ENCODE data around the gene GPR137. TPM values are rescaled to one million over a fixed set of nuclear protein-coding genes. Genes with fewer than 3 reads are reported as not detected.

Gene GPR137
- total and polyA plus RNA-seq, 4 donors = 7.1 to 100 (median 56.2) TPM

DNA sequence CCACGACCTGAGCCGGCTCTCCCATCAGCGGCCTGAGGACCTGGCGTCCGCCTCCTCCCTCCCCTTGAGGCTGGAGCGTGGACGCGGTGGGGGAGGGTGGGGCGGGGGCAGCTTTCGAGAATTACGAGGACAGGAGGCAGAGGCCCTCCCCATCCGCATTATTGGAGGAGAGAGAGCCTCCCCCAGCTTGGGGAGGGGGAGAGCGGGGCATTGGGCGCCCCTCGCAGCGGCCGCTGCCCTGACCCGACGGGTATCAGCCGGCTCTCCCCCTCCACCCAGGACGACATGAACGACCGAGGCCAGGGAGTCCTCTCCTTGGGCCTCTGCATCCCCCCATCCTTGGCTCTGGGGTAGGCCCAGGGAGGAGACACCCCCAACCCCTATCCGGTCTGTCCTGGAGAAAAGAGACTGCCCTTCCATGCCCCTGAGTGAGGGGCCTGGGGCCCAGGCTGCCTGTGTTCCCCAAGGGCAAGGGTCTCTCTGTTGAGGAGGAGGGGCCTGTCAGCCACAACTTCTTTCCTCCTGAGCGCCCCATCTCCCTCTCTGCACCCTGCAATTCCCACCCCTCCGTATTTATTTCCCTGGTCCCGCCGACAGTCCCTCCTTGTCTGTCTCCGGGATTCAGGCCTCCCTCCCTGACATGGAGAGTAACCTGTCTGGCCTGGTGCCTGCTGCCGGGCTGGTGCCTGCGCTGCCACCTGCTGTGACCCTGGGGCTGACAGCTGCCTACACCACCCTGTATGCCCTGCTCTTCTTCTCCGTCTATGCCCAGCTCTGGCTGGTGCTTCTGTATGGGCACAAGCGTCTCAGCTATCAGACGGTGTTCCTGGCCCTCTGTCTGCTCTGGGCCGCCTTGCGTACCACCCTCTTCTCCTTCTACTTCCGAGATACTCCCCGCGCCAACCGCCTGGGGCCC lies 495 bp downstream of the GPR137 start:
- WGBS (ENCODE audit: insufficient coverage) = 30% methylated on average over 29 of the region's 40 CpGs
- H3K4me1 ChIP-seq (ENCODE audit: control insufficient read depth, insufficient read depth, low read length) = peaks cover 48% of the 10 kb centered on the region
- H3K9me3 ChIP-seq (ENCODE audit: control insufficient read depth, insufficient read depth, low read length) = no peaks in the 10 kb centered on the region
- peak overlapping the region; percentile 69 for H3K27ac ChIP-seq (ENCODE audit: low read depth, low read length)
- no peak for DNase-seq (ENCODE audit: low read depth in 4 of 6, low spot score in 6 of 6)
- H3K36me3 ChIP-seq (ENCODE audit: control insufficient read depth, insufficient read depth, low read length) = peaks cover 57% of the 10 kb centered on the region
- peak overlapping the region; percentile 74 for H3K4me3 ChIP-seq (ENCODE audit: low read depth, low read length)
- H3K27me3 ChIP-seq (ENCODE audit: control insufficient read depth, insufficient read depth, low read length) = peaks cover 11% of the 10 kb centered on the region

DNA sequence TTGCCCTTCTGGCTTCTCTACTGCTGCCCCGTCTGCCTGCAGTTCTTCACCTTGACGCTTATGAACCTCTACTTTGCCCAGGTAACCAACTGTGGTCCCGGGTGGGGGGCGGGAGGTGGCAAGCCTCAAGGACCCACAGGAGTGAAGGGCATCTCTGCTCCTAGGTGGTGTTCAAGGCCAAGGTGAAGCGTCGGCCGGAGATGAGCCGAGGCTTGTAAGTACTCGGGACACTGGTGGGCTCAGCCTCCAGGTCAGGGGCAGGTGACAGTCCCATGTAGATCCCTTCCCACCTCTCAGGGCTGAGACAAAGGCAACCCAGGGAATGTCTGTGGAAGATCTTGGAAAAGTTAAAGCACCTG lies 1.1 kb downstream of the GPR137 start:
- no peaks in the 10 kb centered on the region for H3K9me3 ChIP-seq (ENCODE audit: control insufficient read depth, insufficient read depth, low read length)
- H3K27ac ChIP-seq (ENCODE audit: low read depth, low read length) = no peak overlapping the region
- DNase-seq (ENCODE audit: low read depth in 4 of 6, low spot score in 6 of 6) = no peak
- peaks cover 14% of the 10 kb centered on the region for H3K27me3 ChIP-seq (ENCODE audit: control insufficient read depth, insufficient read depth, low read length)
- H3K4me1 ChIP-seq (ENCODE audit: control insufficient read depth, insufficient read depth, low read length) = peaks cover 50% of the 10 kb centered on the region
- no peak overlapping the region for H3K4me3 ChIP-seq (ENCODE audit: low read depth, low read length)
- WGBS (ENCODE audit: insufficient coverage) = 88% methylated on average over 9 of the region's 9 CpGs
- H3K36me3 ChIP-seq (ENCODE audit: control insufficient read depth, insufficient read depth, low read length) = peaks cover 51% of the 10 kb centered on the region

DNA sequence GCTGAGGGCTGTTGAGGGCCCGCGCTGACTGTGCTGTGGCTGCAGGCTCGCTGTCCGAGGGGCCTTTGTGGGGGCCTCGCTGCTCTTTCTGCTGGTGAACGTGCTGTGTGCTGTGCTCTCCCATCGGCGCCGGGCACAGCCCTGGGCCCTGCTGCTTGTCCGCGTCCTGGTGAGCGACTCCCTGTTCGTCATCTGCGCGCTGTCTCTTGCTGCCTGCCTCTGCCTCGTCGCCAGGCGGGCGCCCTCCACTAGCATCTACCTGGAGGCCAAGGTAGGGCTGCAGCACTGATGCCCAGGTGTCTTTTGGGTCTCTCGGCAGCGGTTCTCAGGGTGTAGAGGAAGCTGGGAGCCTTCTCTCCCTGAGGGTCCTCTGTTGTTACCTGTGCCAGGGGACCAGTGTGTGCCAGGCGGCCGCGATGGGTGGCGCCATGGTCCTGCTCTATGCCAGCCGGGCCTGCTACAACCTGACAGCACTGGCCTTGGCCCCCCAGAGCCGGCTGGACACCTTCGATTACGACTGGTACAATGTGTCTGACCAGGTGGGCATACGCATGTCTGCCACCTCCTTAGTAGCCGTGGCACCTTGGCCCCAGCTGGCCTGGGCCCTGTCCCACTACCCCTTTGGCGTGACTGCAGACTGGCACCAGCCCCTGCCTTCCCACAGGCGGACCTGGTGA lies 2.2 kb downstream of the GPR137 start:
- peaks cover 19% of the 10 kb centered on the region for H3K27me3 ChIP-seq (ENCODE audit: control insufficient read depth, insufficient read depth, low read length)
- DNase-seq (ENCODE audit: low read depth in 4 of 6, low spot score in 6 of 6) = no peak
- H3K4me1 ChIP-seq (ENCODE audit: control insufficient read depth, insufficient read depth, low read length) = peaks cover 56% of the 10 kb centered on the region
- no peak overlapping the region for H3K4me3 ChIP-seq (ENCODE audit: low read depth, low read length)
- peaks cover 41% of the 10 kb centered on the region for H3K36me3 ChIP-seq (ENCODE audit: control insufficient read depth, insufficient read depth, low read length)
- H3K9me3 ChIP-seq (ENCODE audit: control insufficient read depth, insufficient read depth, low read length) = no peaks in the 10 kb centered on the region
- 96% methylated on average over 33 of the region's 33 CpGs for WGBS (ENCODE audit: insufficient coverage)
- no peak overlapping the region for H3K27ac ChIP-seq (ENCODE audit: low read depth, low read length)

DNA sequence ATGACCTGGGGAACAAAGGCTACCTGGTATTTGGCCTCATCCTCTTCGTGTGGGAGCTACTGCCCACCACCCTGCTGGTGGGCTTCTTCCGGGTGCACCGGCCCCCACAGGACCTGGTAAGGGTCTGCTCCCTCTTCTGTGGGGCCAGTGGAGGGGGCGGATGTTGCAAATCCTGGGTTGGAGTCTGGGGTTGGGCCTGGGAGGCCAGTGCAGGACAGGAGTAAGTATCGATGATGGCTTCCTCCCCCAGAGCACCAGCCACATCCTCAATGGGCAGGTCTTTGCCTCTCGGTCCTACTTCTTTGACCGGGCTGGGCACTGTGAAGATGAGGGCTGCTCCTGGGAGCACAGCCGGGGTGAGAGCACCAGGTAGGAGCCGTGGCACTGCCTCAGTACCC lies 2.7 kb downstream of the GPR137 start:
- H3K27me3 ChIP-seq (ENCODE audit: control insufficient read depth, insufficient read depth, low read length) = peaks cover 25% of the 10 kb centered on the region
- H3K9me3 ChIP-seq (ENCODE audit: control insufficient read depth, insufficient read depth, low read length) = no peaks in the 10 kb centered on the region
- DNase-seq (ENCODE audit: low read depth in 4 of 6, low spot score in 6 of 6) = no peak
- peaks cover 37% of the 10 kb centered on the region for H3K36me3 ChIP-seq (ENCODE audit: control insufficient read depth, insufficient read depth, low read length)
- WGBS (ENCODE audit: insufficient coverage) = 82% methylated on average over 9 of the region's 9 CpGs
- no peak overlapping the region for H3K27ac ChIP-seq (ENCODE audit: low read depth, low read length)
- H3K4me1 ChIP-seq (ENCODE audit: control insufficient read depth, insufficient read depth, low read length) = peaks cover 57% of the 10 kb centered on the region
- no peak overlapping the region for H3K4me3 ChIP-seq (ENCODE audit: low read depth, low read length)

DNA sequence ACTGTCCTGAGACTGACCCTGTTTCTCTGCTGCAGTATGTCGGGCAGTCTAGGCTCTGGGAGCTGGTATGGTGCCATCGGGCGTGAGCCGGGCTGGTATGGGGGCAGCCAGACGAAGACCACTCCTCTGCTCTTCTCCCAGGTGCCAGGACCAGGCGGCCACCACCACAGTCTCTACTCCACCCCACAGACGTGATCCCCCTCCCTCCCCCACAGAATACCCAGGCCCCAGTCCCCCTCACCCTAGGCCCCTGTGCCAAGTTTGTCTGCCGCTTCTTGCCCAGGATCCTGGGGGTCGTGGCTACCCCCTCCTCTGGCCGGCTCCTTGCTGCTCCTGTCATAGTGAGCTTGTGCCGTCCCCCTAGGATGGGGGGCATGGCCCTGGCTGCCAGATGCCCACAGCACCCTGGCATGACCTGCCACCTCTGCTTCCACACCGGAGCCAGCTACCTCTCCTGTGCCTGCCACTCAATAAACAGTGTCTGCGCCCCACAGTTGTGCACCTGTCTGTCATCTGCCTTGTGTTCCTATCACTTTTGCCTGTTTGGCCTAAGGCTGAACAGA lies 3.4 kb downstream of the GPR137 start:
- Histone ChIP-seq H3K9me3 (ENCODE audit: control insufficient read depth, insufficient read depth, low read length) (no peaks in the 10 kb centered on the region), H3K4me1 (ENCODE audit: control insufficient read depth, insufficient read depth, low read length) (peaks cover 53% of the 10 kb centered on the region), H3K27me3 (ENCODE audit: control insufficient read depth, insufficient read depth, low read length) (peaks cover 29% of the 10 kb centered on the region), H3K27ac (ENCODE audit: low read depth, low read length) (no peak overlapping the region), H3K4me3 (ENCODE audit: low read depth, low read length) (no peak overlapping the region), H3K36me3 (ENCODE audit: control insufficient read depth, insufficient read depth, low read length) (peaks cover 33% of the 10 kb centered on the region)
- no peak for DNase-seq (ENCODE audit: low read depth in 4 of 6, low spot score in 6 of 6)
- WGBS (ENCODE audit: insufficient coverage) = 91% methylated on average over 13 of the region's 13 CpGs

DNA sequence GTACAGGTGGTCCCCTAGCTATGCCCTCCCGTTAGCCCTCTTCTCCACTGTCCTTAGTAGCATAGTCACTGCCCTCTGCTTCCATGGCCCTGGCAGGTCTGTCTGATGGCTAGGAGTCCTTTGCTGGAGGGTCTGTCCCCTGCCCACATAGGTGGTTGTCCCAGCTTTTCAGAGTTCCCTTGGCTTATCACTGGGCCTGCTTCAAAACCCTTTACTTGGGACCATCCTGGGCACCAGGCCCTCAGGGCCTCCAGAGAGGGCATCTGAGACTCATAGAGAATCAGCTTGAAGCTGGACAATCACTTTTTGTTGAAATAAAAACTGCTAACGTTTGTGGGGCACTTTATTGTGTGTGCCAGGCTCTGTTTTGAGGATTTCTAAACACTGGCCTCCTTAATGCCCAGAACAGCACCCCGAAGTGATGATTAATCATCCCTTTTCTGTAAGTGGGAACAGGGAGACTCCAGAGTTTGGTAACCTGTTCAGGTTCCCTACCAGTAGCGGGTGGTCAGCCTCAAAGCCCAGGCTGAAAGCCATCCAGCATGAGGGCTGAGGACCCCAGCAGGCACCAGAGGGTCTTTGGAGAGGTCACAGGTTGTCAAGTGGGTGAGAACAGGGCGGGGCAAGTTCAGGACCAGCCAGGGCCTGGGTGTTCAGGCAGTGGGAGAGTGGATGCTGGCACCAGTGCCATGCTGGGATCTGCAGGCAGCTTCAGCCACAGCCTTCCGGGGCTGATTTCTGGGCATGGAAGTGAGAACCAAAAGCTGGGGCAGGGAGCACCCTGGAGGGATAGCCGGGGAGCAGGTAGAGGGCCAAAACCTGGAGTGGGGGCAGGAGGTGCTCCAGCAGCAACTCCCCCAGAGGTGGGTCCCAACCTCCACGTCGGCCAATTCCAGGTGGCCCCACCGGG lies 5.0 kb downstream of the GPR137 start:
- Histone ChIP-seq H3K4me3 (ENCODE audit: low read depth, low read length) (peak overlapping the region; percentile 18), H3K27me3 (ENCODE audit: control insufficient read depth, insufficient read depth, low read length) (peaks cover 38% of the 10 kb centered on the region), H3K4me1 (ENCODE audit: control insufficient read depth, insufficient read depth, low read length) (peaks cover 59% of the 10 kb centered on the region), H3K36me3 (ENCODE audit: control insufficient read depth, insufficient read depth, low read length) (peaks cover 33% of the 10 kb centered on the region), H3K9me3 (ENCODE audit: control insufficient read depth, insufficient read depth, low read length) (no peaks in the 10 kb centered on the region), H3K27ac (ENCODE audit: low read depth, low read length) (no peak overlapping the region)
- WGBS (ENCODE audit: insufficient coverage) = 34% methylated on average over 9 of the region's 10 CpGs
- no peak for DNase-seq (ENCODE audit: low read depth in 4 of 6, low spot score in 6 of 6)

DNA sequence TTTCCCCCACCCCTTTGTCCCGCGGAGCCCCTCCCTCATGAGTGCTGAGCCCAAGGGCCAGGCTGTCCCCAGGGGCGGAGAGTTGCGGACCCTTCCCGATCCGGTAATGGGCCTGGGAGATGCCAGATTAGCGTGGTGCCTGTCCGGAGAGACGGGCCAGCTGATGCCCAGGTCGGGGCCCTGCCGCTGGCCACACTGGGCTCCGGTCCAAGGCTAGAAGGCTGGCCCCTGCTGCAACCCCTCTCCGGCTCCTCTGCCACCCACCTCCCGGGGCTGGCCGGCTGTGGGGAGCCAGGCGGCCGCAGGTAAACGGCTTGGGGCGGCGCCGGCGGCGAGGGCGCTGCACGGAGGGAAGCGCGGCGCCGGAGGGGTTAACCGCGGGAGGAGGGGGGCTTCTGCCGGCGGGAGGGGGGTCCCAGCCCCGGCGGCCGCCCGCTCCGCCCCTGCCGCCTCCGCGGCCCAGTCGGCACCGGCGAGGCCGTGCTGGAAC lies 5.7 kb downstream of the GPR137 start, which contains the start of gene KCNK4:
KCNK4 (plus strand) TSS at position 41 of the 490 bp plus-strand sequence. CDS start 1,717 bp downstream, outside the sequence.
- Histone ChIP-seq H3K27me3 (ENCODE audit: control insufficient read depth, insufficient read depth, low read length) (peaks cover 45% of the 10 kb centered on the region), H3K4me1 (ENCODE audit: control insufficient read depth, insufficient read depth, low read length) (peaks cover 53% of the 10 kb centered on the region), H3K9me3 (ENCODE audit: control insufficient read depth, insufficient read depth, low read length) (no peaks in the 10 kb centered on the region), H3K36me3 (ENCODE audit: control insufficient read depth, insufficient read depth, low read length) (peaks cover 33% of the 10 kb centered on the region), H3K27ac (ENCODE audit: low read depth, low read length) (no peak within 1 kb of the TSS), H3K4me3 (ENCODE audit: low read depth, low read length) (peak within 1 kb of the TSS; percentile 18)
- peak in 1 of 6 donors; percentile 23 for DNase-seq (ENCODE audit: low read depth in 4 of 6, low spot score in 6 of 6)
- under 1% methylated on average over 43 of the region's 45 CpGs for WGBS (ENCODE audit: insufficient coverage)

DNA sequence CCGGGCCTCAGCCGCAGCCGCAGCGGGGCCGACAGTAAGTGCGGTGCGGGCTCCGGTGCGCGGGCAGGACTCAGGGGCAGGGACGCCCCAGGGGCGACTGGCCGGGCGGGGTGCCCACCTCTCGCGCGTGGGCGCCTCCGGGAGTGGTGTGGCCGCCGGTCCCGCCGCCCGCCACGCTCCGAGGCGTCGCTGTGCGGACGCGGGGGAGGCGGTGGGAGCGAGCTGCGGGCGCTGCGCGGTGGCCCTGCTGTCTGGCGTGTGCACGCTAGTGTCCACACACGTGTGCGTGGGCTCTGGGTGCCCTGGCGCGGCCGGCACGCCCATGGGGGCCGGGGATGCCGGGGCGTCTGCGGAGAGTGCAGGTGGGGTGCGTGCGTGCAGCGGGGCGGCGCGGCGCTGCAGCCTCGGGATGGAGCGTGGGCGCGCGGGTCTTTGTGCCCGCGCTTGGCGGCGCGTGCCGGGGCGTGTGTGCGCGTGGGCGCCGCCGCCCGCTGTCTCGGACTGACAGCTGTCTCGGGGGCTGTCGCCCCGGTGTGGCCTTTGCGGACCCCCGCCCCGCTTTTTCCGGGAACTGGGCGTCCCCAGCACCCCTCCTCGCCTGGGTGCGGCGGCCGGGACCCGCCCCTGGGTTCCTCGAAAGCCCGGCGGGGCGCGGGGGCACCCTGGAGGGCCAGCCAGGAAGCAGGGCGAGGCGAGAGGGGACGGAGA lies 6.3 kb downstream of the GPR137 start:
- Histone ChIP-seq H3K27me3 (ENCODE audit: control insufficient read depth, insufficient read depth, low read length) (peaks cover 51% of the 10 kb centered on the region), H3K36me3 (ENCODE audit: control insufficient read depth, insufficient read depth, low read length) (peaks cover 29% of the 10 kb centered on the region), H3K9me3 (ENCODE audit: control insufficient read depth, insufficient read depth, low read length) (no peaks in the 10 kb centered on the region), H3K27ac (ENCODE audit: low read depth, low read length) (no peak overlapping the region), H3K4me3 (ENCODE audit: low read depth, low read length) (peak overlapping the region; percentile 20), H3K4me1 (ENCODE audit: control insufficient read depth, insufficient read depth, low read length) (peaks cover 50% of the 10 kb centered on the region)
- DNase-seq (ENCODE audit: low read depth in 4 of 6, low spot score in 6 of 6) = peak in 2 of 6 donors; percentile 77 to 82
- WGBS (ENCODE audit: insufficient coverage) = under 1% methylated on average over 96 of the region's 96 CpGs
